Measurements from ENCODE around the gene POTEF. TPM values are rescaled to one million over a fixed set of nuclear protein-coding genes. Genes with fewer than 3 reads are reported as not detected.
"Not testable (repeated sequence)": the region's sequence is repeated elsewhere in the genome, so short reads cannot be mapped to it uniquely, and the experiment has no call there.

Gene POTEF
- total and polyA plus RNA-seq, 2 experiments from 2014 or later = not detected

- in situ Hi-C loops (cut with MboI) = not testable (repeated sequence)
Measured at GRCh38 chr2:130120924-130121323, 8.1 kb downstream of the POTEF start.

GRCh38 chr2:130102597-130103363 is 26.2 kb downstream of the POTEF start:
- H4K20me1 ChIP-seq (ENCODE audit: insufficient read depth); H3K27me3 ChIP-seq (replicated peaks; ENCODE audit: insufficient read depth); H3F3A ChIP-seq (ENCODE audit: insufficient read depth); H3K79me2 ChIP-seq (ENCODE audit: insufficient read depth); H3K9ac ChIP-seq; H3K36me3 ChIP-seq (ENCODE audit: low read depth); H3K4me3 ChIP-seq; H3K4me2 ChIP-seq (ENCODE audit: unreplicated experiment); H2AFZ ChIP-seq; in situ Hi-C loops (cut with MboI); H3K27ac ChIP-seq; H3K9me2 ChIP-seq (ENCODE audit: insufficient read depth); H3K4me1 ChIP-seq (ENCODE audit: insufficient read depth); DNase-seq; H3K9me3 ChIP-seq (ENCODE audit: low read depth): not testable (repeated sequence)
- 18 to 26% methylated on average over 3 to 8 of the region's 8 CpGs for WGBS, 2 experiments (ENCODE audit: low coverage in 1 of 2, low lambda C conversion rate in 2 of 2, missing lambda C conversion rate in 2 of 2)

More at GRCh38 chr2:130120924-130121323, 8.1 kb downstream of the POTEF start:
- not testable (repeated sequence) for H3K4me1 ChIP-seq (ENCODE audit: insufficient read depth); DNase-seq; H2AFZ ChIP-seq; H3K9ac ChIP-seq; H3K4me2 ChIP-seq (ENCODE audit: unreplicated experiment); H3K9me2 ChIP-seq (ENCODE audit: insufficient read depth); H3K9me3 ChIP-seq (ENCODE audit: low read depth); H3K36me3 ChIP-seq (ENCODE audit: low read depth); H3K27me3 ChIP-seq (replicated peaks; ENCODE audit: insufficient read depth); H4K20me1 ChIP-seq (ENCODE audit: insufficient read depth); H3K4me3 ChIP-seq; H3F3A ChIP-seq (ENCODE audit: insufficient read depth); H3K27ac ChIP-seq; H3K79me2 ChIP-seq (ENCODE audit: insufficient read depth)
- WGBS, 2 experiments (ENCODE audit: low coverage in 1 of 2, low lambda C conversion rate in 2 of 2, missing lambda C conversion rate in 2 of 2) = 89 to 92% methylated on average over 28 to 37 of the region's 45 CpGs

- H3K27ac ChIP-seq; H3K36me3 ChIP-seq (ENCODE audit: low read depth); H3K27me3 ChIP-seq (replicated peaks; ENCODE audit: insufficient read depth); H3K4me2 ChIP-seq (ENCODE audit: unreplicated experiment); DNase-seq; in situ Hi-C loops (cut with MboI); H3K9me2 ChIP-seq (ENCODE audit: insufficient read depth); H3K9me3 ChIP-seq (ENCODE audit: low read depth); H3K4me3 ChIP-seq; H3F3A ChIP-seq (ENCODE audit: insufficient read depth); H3K4me1 ChIP-seq (ENCODE audit: insufficient read depth); H2AFZ ChIP-seq; H3K79me2 ChIP-seq (ENCODE audit: insufficient read depth); H3K9ac ChIP-seq; H4K20me1 ChIP-seq (ENCODE audit: insufficient read depth): not testable (repeated sequence)
- 76 to 100% methylated on average over 1 to 2 of the region's 5 CpGs for WGBS, 2 experiments (ENCODE audit: low coverage in 1 of 2, low lambda C conversion rate in 2 of 2, missing lambda C conversion rate in 2 of 2)
Measured at GRCh38 chr2:130062645-130063044, 66.4 kb downstream of the POTEF start.

- H3K36me3 ChIP-seq (ENCODE audit: low read depth); H3K4me3 ChIP-seq; H3F3A ChIP-seq (ENCODE audit: insufficient read depth); H2AFZ ChIP-seq; DNase-seq; H4K20me1 ChIP-seq (ENCODE audit: insufficient read depth); H3K9me3 ChIP-seq (ENCODE audit: low read depth); H3K4me2 ChIP-seq (ENCODE audit: unreplicated experiment); in situ Hi-C loops (cut with MboI); H3K27ac ChIP-seq; H3K9me2 ChIP-seq (ENCODE audit: insufficient read depth); H3K27me3 ChIP-seq (replicated peaks; ENCODE audit: insufficient read depth); H3K9ac ChIP-seq; H3K79me2 ChIP-seq (ENCODE audit: insufficient read depth); H3K4me1 ChIP-seq (ENCODE audit: insufficient read depth): not testable (repeated sequence)
- WGBS, 2 experiments (ENCODE audit: low coverage in 1 of 2, low lambda C conversion rate in 2 of 2, missing lambda C conversion rate in 2 of 2) = 30% methylated on average over 2 of the region's 10 CpGs; no CpG with 5 or more reads in 1 of the 2 experiments
Measured at GRCh38 chr2:130059982-130060381, 69.0 kb downstream of the POTEF start.

GRCh38 chr2:130056336-130056735 is 72.7 kb downstream of the POTEF start:
- H3K27ac ChIP-seq; in situ Hi-C loops (cut with MboI); DNase-seq: not testable (repeated sequence)

GRCh38 chr2:130053217-130053911 is 75.7 kb downstream of the POTEF start:
- H3K9ac ChIP-seq; H3K27ac ChIP-seq; H3K27me3 ChIP-seq (replicated peaks; ENCODE audit: insufficient read depth); H4K20me1 ChIP-seq (ENCODE audit: insufficient read depth); H2AFZ ChIP-seq; in situ Hi-C loops (cut with MboI); H3F3A ChIP-seq (ENCODE audit: insufficient read depth); H3K79me2 ChIP-seq (ENCODE audit: insufficient read depth); H3K4me3 ChIP-seq; H3K4me2 ChIP-seq (ENCODE audit: unreplicated experiment); DNase-seq; H3K9me2 ChIP-seq (ENCODE audit: insufficient read depth); H3K36me3 ChIP-seq (ENCODE audit: low read depth); H3K9me3 ChIP-seq (ENCODE audit: low read depth); H3K4me1 ChIP-seq (ENCODE audit: insufficient read depth): not testable (repeated sequence)
- WGBS, 2 experiments (ENCODE audit: low coverage in 1 of 2, low lambda C conversion rate in 2 of 2, missing lambda C conversion rate in 2 of 2) = 68 to 71% methylated on average over 3 of the region's 7 CpGs

More at GRCh38 chr2:130056336-130056735, 72.7 kb downstream of the POTEF start:
- H3K4me3 ChIP-seq; H2AFZ ChIP-seq; H3F3A ChIP-seq (ENCODE audit: insufficient read depth); H3K27me3 ChIP-seq (replicated peaks; ENCODE audit: insufficient read depth); H3K9ac ChIP-seq; H3K4me1 ChIP-seq (ENCODE audit: insufficient read depth); H3K79me2 ChIP-seq (ENCODE audit: insufficient read depth); H3K4me2 ChIP-seq (ENCODE audit: unreplicated experiment); H3K9me2 ChIP-seq (ENCODE audit: insufficient read depth); H3K36me3 ChIP-seq (ENCODE audit: low read depth); H3K9me3 ChIP-seq (ENCODE audit: low read depth); H4K20me1 ChIP-seq (ENCODE audit: insufficient read depth): not testable (repeated sequence)
- 46 to 55% methylated on average over 5 to 6 of the region's 7 CpGs for WGBS, 2 experiments (ENCODE audit: low coverage in 1 of 2, low lambda C conversion rate in 2 of 2, missing lambda C conversion rate in 2 of 2)

- DNase-seq; H3K9me2 ChIP-seq (ENCODE audit: insufficient read depth); H3K9me3 ChIP-seq (ENCODE audit: low read depth); H4K20me1 ChIP-seq (ENCODE audit: insufficient read depth); H3F3A ChIP-seq (ENCODE audit: insufficient read depth); H3K36me3 ChIP-seq (ENCODE audit: low read depth); H3K4me3 ChIP-seq; H3K27ac ChIP-seq; H2AFZ ChIP-seq; H3K4me1 ChIP-seq (ENCODE audit: insufficient read depth); H3K79me2 ChIP-seq (ENCODE audit: insufficient read depth); in situ Hi-C loops (cut with MboI); H3K27me3 ChIP-seq (replicated peaks; ENCODE audit: insufficient read depth); H3K4me2 ChIP-seq (ENCODE audit: unreplicated experiment); H3K9ac ChIP-seq: not testable (repeated sequence)
- WGBS, 2 experiments (ENCODE audit: low coverage in 1 of 2, low lambda C conversion rate in 2 of 2, missing lambda C conversion rate in 2 of 2) = 42 to 48% methylated on average over 4 to 5 of the region's 5 CpGs
Measured at GRCh38 chr2:130052376-130052775, 76.6 kb downstream of the POTEF start.

Measured in GM23248 (cell line).